Smooth muscle cell (in vitro differentiated cells): ENCODE measurements around the gene TGM3. TPM values are rescaled to one million over a fixed set of nuclear protein-coding genes. Genes with fewer than 3 reads are reported as not detected.

Experiments
- DNase-seq: peaks from one replicate; lab custom pipeline; 2025; ENCODE audit not compliant: unreplicated experiment; lab: John Stamatoyannopoulos, UW
- H2AFZ ChIP-seq: fragments of 200-600 bp; sonication (generic); 2 replicates; pipeline ENCODE4 v1.6.0; 2016; ENCODE audit warnings: antibody characterized with exemption, low read depth, mild to moderate bottlenecking
- H3F3A ChIP-seq: fragments of 200-600 bp; sonication (generic); 2 replicates; pipeline ENCODE4 v1.6.0; 2017; ENCODE audit warnings: antibody characterized with exemption, low read depth
- H3K27ac ChIP-seq: fragments of 200-600 bp; sonication (generic); 2 replicates; pipeline ENCODE4 v1.5.1; 2016; ENCODE audit warnings: low read depth, mild to moderate bottlenecking
- H3K27me3 ChIP-seq: fragments of 200-600 bp; sonication (generic); 2 replicates; pipeline ENCODE4 v1.6.1; 2016; ENCODE audit warnings: low read depth, mild to moderate bottlenecking
- H3K36me3 ChIP-seq: fragments of 200-600 bp; sonication (generic); 2 replicates; pipeline ENCODE4 v1.5.1; 2016; ENCODE audit warnings: low read depth
- H3K4me1 ChIP-seq: fragments of 200-600 bp; sonication (generic); 2 replicates; pipeline ENCODE4 v1.5.1; 2016; ENCODE audit warnings: low read depth
- H3K4me2 ChIP-seq: fragments of 200-600 bp; sonication (generic); 2 replicates; pipeline ENCODE4 v1.6.0; 2016; ENCODE audit warnings: mild to moderate bottlenecking
- H3K4me3 ChIP-seq: fragments of 200-600 bp; sonication (generic); 2 replicates; pipeline ENCODE4 v1.5.1; 2016; ENCODE audit warnings: mild to moderate bottlenecking
- H3K79me2 ChIP-seq: fragments of 200-600 bp; sonication (generic); 2 replicates; pipeline ENCODE4 v1.6.0; 2016; ENCODE audit warnings: low read depth, mild to moderate bottlenecking
- H3K9ac ChIP-seq: fragments of 200-600 bp; sonication (generic); 2 replicates; pipeline ENCODE4 v1.6.0; 2016; ENCODE audit warnings: low read depth
- H3K9me3 ChIP-seq: fragments of 200-600 bp; sonication (generic); replicated peaks from 2 replicates; pipeline ENCODE4 v1.5.1; 2016; ENCODE audit warnings: low read depth
- H4K20me1 ChIP-seq: fragments of 200-600 bp; sonication (generic); 2 replicates; pipeline ENCODE4 v1.6.0; 2016; ENCODE audit warnings: low read depth
- CTCF ChIP-seq: fragments of 200-600 bp; sonication (generic); IDR thresholded peaks from 2 replicates; pipeline ENCODE4 v1.5.1; 2017; ENCODE audit warnings: borderline replicate concordance, mild to moderate bottlenecking, antibody characterized with exemption; ENCODE audit not compliant: insufficient read depth, poor library complexity, severe bottlenecking
- WGBS: methylation state at CpG from one replicate; pipeline ENCODE4 v1.1.7; 2016; ENCODE audit warnings: low lambda C conversion rate; 5-methylcytosine and 5-hydroxymethylcytosine counted together
- polyA plus RNA-seq: library from polyadenylated mRNA; unstranded; fragments of >200 nt; fragmentation: Nextera tagmentation; extraction: Ambion mirVana; gene quantifications from 2 replicates; pipeline ENCODE4 v1.2.1, GENCODE V29; 2016
- total RNA-seq: library from RNA; depleted of rRNA; stranded (reverse); fragments of >200 nt; gene quantifications from 2 replicates; pipeline ENCODE4 v1.2.3, GENCODE V29; 2014

Gene TGM3
- total and polyA plus RNA-seq, 2 experiments from 2014 or later: 0.43 to 0.54 TPM

- no peaks in the 10 kb centered on the region for H3F3A ChIP-seq
- no peaks in the 10 kb centered on the region for H4K20me1 ChIP-seq
- no peaks in the 10 kb centered on the region for H3K79me2 ChIP-seq
- no peak overlapping the region for H3K4me3 ChIP-seq
- H3K27ac ChIP-seq: no peak overlapping the region
- no peak overlapping the region for H3K4me2 ChIP-seq
- DNase-seq: no peak
- H3K4me1 ChIP-seq: no peaks in the 10 kb centered on the region
- H3K9me3 ChIP-seq: no peaks in the 10 kb centered on the region
- TF ChIP-seq CTCF: no peak
- no peaks in the 10 kb centered on the region for H3K36me3 ChIP-seq
- H3K9ac ChIP-seq: no peak overlapping the region
- H2AFZ ChIP-seq: no peak overlapping the region
- 92% methylated on average over 5 of the region's 5 CpGs for WGBS
- H3K27me3 ChIP-seq: peaks cover 6% of the 10 kb centered on the region
Measured at GRCh38 chr20:2337142-2337541, 41.3 kb downstream of the TGM3 start.

- H3K36me3 ChIP-seq: no peaks in the 10 kb centered on the region
- no peak overlapping the region for H3K4me2 ChIP-seq
- no peaks in the 10 kb centered on the region for H3K9me3 ChIP-seq
- no peak overlapping the region for H3K27ac ChIP-seq
- TF ChIP-seq CTCF: no peak
- no peak overlapping the region for H2AFZ ChIP-seq
- H3K79me2 ChIP-seq: no peaks in the 10 kb centered on the region
- DNase-seq: no peak
- no peaks in the 10 kb centered on the region for H3F3A ChIP-seq
- H3K27me3 ChIP-seq: peaks cover 5% of the 10 kb centered on the region
- H3K9ac ChIP-seq: no peak overlapping the region
- H3K4me3 ChIP-seq: no peak overlapping the region
- no peaks in the 10 kb centered on the region for H4K20me1 ChIP-seq
- no peaks in the 10 kb centered on the region for H3K4me1 ChIP-seq
- WGBS: 91% methylated on average over 5 of the region's 5 CpGs
Measured at GRCh38 chr20:2338411-2339066, 42.7 kb downstream of the TGM3 start.

- no peaks in the 10 kb centered on the region for H3K79me2 ChIP-seq
- TF ChIP-seq CTCF: no peak
- H3K4me3 ChIP-seq: no peak overlapping the region
- H3K27ac ChIP-seq: no peak overlapping the region
- DNase-seq: no peak
- no peaks in the 10 kb centered on the region for H3K27me3 ChIP-seq
- H3K4me1 ChIP-seq: no peaks in the 10 kb centered on the region
- no peaks in the 10 kb centered on the region for H3K9me3 ChIP-seq
- H4K20me1 ChIP-seq: no peaks in the 10 kb centered on the region
- WGBS: 90% methylated on average over 8 of the region's 11 CpGs
- H3K36me3 ChIP-seq: no peaks in the 10 kb centered on the region
- H3F3A ChIP-seq: no peaks in the 10 kb centered on the region
- no peak overlapping the region for H3K9ac ChIP-seq
- no peak overlapping the region for H2AFZ ChIP-seq
- H3K4me2 ChIP-seq: no peak overlapping the region
Measured at GRCh38 chr20:2340136-2340535, 44.3 kb downstream of the TGM3 start.

GRCh38 chr20:2340823-2341222 is 45.0 kb downstream of the TGM3 start:
- Histone ChIP-seq H3K4me3 (no peak overlapping the region), H3K27ac (no peak overlapping the region), H2AFZ (no peak overlapping the region)

More at GRCh38 chr20:2340823-2341222, 45.0 kb downstream of the TGM3 start:
- WGBS: 98% methylated on average over 6 of the region's 6 CpGs
- TF ChIP-seq CTCF: no peak
- Histone ChIP-seq H3K9me3 (no peaks in the 10 kb centered on the region), H3K27me3 (no peaks in the 10 kb centered on the region), H3K9ac (no peak overlapping the region), H3K79me2 (no peaks in the 10 kb centered on the region), H3K36me3 (no peaks in the 10 kb centered on the region), H4K20me1 (no peaks in the 10 kb centered on the region), H3K4me1 (no peaks in the 10 kb centered on the region), H3F3A (no peaks in the 10 kb centered on the region), H3K4me2 (no peak overlapping the region)
- DNase-seq: no peak
